ENCODE measurements around the gene C19orf38. TPM values are rescaled to one million over a fixed set of nuclear protein-coding genes. Genes with fewer than 3 reads are reported as not detected.

Gene C19orf38
- total and polyA plus RNA-seq, 2 experiments from 2014 or later = 0.45 TPM; not detected in 1

- DNase-seq (ENCODE audit: low spot score) (no peak), ATAC-seq (no peak)
- TF ChIP-seq ETS1 (IDR thresholded peaks at IDR 0.05) (no peak), STAT1 (IDR thresholded peaks at IDR 0.05; ENCODE audit: unreplicated experiment) (no peak), REST (IDR thresholded peaks at IDR 0.05; ENCODE audit: unreplicated experiment) (no peak), EZH2phosphoT487 (IDR thresholded peaks at IDR 0.05; ENCODE audit: unreplicated experiment) (no peak), CTCF (conservative IDR thresholded peaks at IDR 0.05; ENCODE audit: low read depth in 2 of 2) (no peak), ZNF114 (CRISPR knock-in tag; IDR thresholded peaks at IDR 0.05) (no peak), EZH2 (IDR thresholded peaks at IDR 0.05; ENCODE audit: low read depth, unreplicated experiment) (no peak), ZNF462 (CRISPR knock-in tag; IDR thresholded peaks at IDR 0.05) (no peak), POLR2AphosphoS5 (IDR thresholded peaks at IDR 0.05; ENCODE audit: low read depth) (no peak)
- H3K9me2 ChIP-seq (ENCODE audit: insufficient read depth) = no peaks in the 10 kb centered on the region
- no peak overlapping the region for H3K4me3 ChIP-seq
- no peak overlapping the region for H3K27ac ChIP-seq (ENCODE audit: low read depth)
- no peak overlapping the region for H2AFZ ChIP-seq
- Mint-ChIP-seq H3K27me3 (ENCODE audit: insufficient read depth, low read depth, poor library complexity) (peaks cover 15% of the 10 kb centered on the region), H3K27ac (no peak overlapping the region), H3K9me3 (peaks cover 6% of the 10 kb centered on the region), H3K36me3 (ENCODE audit: low read depth) (peaks cover 22% of the 10 kb centered on the region), H3K4me1 (peaks cover 26% of the 10 kb centered on the region), H3K4me3 (no peak overlapping the region)
- no peaks in the 10 kb centered on the region for H3K36me3 ChIP-seq (ENCODE audit: insufficient read depth)
- 0 out of 2 replicates have a peak, but pooled peaks cover 12% of the 10 kb centered on the region for H3F3A ChIP-seq (replicated peaks; ENCODE audit: low read depth)
- peaks cover 19% of the 10 kb centered on the region for H4K20me1 ChIP-seq (replicated peaks; ENCODE audit: insufficient read depth)
- no peaks in the 10 kb centered on the region for H3K27me3 ChIP-seq (ENCODE audit: insufficient read depth)
- peaks cover 17% of the 10 kb centered on the region for H3K4me1 ChIP-seq (ENCODE audit: insufficient read depth)
- H3K4me2 ChIP-seq = no peak overlapping the region
- H3K79me2 ChIP-seq (replicated peaks; ENCODE audit: insufficient read depth) = peaks cover 76% of the 10 kb centered on the region
These were observed 51.0 kb downstream of the C19orf38 start for GRCh38 chr19:10899151-10899653.
